Measurements from ENCODE around the gene SPARC.

The SPARC gene

DNA sequence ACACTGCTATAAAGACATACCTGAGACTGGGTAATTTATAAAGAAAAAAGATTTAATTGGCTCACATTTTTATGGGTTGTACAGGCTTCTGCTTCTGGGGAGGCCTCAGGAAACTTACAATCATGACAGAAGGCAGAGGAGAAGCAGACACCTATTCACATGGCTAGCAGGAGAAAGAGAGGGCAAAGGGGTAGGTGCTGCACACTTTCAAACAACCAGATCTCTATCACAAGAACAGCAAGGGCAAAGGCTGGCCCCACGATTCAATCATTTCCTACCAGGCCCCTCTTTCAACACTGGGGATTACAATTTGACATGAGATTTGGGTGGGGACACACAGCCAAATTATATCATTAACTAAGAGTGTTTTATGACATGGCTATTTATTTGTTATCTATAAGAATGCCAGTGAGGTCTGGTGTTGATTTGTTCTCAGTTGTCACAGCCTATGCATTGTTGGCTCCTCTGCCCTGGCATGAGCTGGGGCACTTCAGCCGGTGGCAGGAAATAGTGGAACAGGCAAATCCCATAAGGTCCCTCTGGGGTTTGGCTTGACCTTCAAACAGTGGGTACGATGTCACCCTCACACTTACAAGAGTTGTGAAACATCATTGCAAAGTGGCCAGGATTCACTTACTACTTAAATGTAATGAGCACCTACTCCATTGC, 44.1 kb downstream of the SPARC start:
- Histone ChIP-seq H3K4me1 (ENCODE audit: control extremely low read depth in 1 of 4, control insufficient read depth in 4 of 4, insufficient read depth in 4 of 4, low read length in 3 of 4) (peaks cover 0 to 11% (median 6%) of the 10 kb centered on the region in 4 experiments), H3K4me3 (ENCODE audit: control insufficient read depth in 1 of 7, extremely low read depth in 1 of 7, insufficient read depth in 4 of 7, low read depth in 2 of 7, low read length in 6 of 7) (no peak overlapping the region), H3K27me3 (replicated peaks in 2 of 5; ENCODE audit: control insufficient read depth in 4 of 5, insufficient read depth in 5 of 5, low read length in 4 of 5) (no peaks in the 10 kb centered on the region), H3K27ac (ENCODE audit: insufficient read depth in 1 of 2, low read depth in 1 of 2, low read length in 2 of 2, poor library complexity in 1 of 2, severe bottlenecking in 2 of 2) (no peak overlapping the region), H3K36me3 (ENCODE audit: control insufficient read depth in 4 of 4, insufficient read depth in 4 of 4, low read length in 3 of 4) (no peaks in the 10 kb centered on the region), H3K9me3 (ENCODE audit: control extremely low read depth in 1 of 5, control insufficient read depth in 4 of 5, insufficient read depth in 2 of 5, low read depth in 1 of 5, low read length in 4 of 5) (no peaks in the 10 kb centered on the region)
- WGBS (ENCODE audit: insufficient coverage) = 94% methylated on average over 2 of the region's 3 CpGs
- ChIA-PET POLR2A (no interaction called here), CTCF (no interaction called here)
- no peak for DNase-seq

DNA sequence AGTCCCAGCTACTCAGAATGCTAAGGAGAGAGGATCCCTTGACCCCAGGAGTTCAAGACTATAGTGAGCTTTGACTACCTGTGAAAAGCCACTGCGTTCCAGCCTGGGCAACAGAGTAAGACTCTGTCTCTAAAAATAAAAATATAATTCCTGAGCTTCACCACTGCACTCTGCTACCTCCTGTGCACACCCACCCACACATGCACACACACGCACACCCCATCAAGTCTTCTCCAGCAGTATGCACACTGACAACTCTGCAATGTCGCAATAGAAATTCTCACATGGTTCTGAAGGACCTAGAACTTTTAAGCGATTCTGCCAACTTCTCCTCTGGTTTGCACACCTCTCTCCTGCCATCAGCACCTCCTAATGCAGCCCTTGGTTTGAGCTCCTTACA, 48.1 kb downstream of the SPARC start:
- no peaks in the 10 kb centered on the region for H3K9me3 ChIP-seq (ENCODE audit: control extremely low read depth in 1 of 5, control insufficient read depth in 4 of 5, insufficient read depth in 2 of 5, low read depth in 1 of 5, low read length in 4 of 5)
- H3K27me3 ChIP-seq (replicated peaks in 2 of 5; ENCODE audit: control insufficient read depth in 4 of 5, insufficient read depth in 5 of 5, low read length in 4 of 5) = no peaks in the 10 kb centered on the region
- H3K4me1 ChIP-seq (ENCODE audit: control extremely low read depth in 1 of 4, control insufficient read depth in 4 of 4, insufficient read depth in 4 of 4, low read length in 3 of 4) = peaks cover 0 to 11% (median 6%) of the 10 kb centered on the region in 4 experiments
- no peak for DNase-seq
- CTCF ChIA-PET = interaction anchor here (0.8 to 2.1 kb wide), 5 partner anchors 7 to 209 kb away, joined by 3 to 9 read pairs (median 3); no protein-coding TSS in a partner anchor
- H3K36me3 ChIP-seq (ENCODE audit: control insufficient read depth in 4 of 4, insufficient read depth in 4 of 4, low read length in 3 of 4) = no peaks in the 10 kb centered on the region
- POLR2A ChIA-PET = no interaction called here
- H3K27ac ChIP-seq (ENCODE audit: insufficient read depth in 1 of 2, low read depth in 1 of 2, low read length in 2 of 2, poor library complexity in 1 of 2, severe bottlenecking in 2 of 2) = no peak overlapping the region
- WGBS (ENCODE audit: insufficient coverage) = 75% methylated on average over 4 of the region's 4 CpGs
- H3K4me3 ChIP-seq (ENCODE audit: control insufficient read depth in 1 of 7, extremely low read depth in 1 of 7, insufficient read depth in 4 of 7, low read depth in 2 of 7, low read length in 6 of 7) = no peak overlapping the region

DNA sequence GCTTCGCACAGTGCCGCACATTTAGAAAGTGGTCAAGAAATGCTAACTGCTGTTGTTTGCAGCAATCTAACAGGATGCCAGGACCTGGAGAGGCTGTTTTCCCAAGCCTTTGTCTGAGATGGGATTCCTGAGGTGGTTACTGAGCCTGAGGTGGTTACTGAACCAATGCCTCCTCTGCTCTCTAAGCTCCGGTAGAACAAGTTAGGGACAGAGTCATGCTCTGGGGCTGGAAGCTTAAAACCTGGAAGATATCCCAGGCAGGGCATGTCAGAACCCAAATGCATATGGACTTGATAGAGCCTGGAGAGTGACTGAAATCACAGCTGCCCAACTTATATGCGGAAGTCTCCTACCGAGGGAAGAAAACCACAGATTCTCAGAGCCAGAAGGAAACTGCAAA, 49.0 kb downstream of the SPARC start:
- ChIA-PET CTCF (interaction anchor here (0.6 to 2.1 kb wide), 4 partner anchors 8 to 163 kb away, joined by 3 to 9 read pairs (median 3); no protein-coding TSS in a partner anchor), POLR2A (no interaction called here)
- H3K36me3 ChIP-seq (ENCODE audit: control insufficient read depth in 4 of 4, insufficient read depth in 4 of 4, low read length in 3 of 4) = no peaks in the 10 kb centered on the region
- WGBS (ENCODE audit: insufficient coverage) = 51% methylated on average over 5 of the region's 5 CpGs
- H3K4me1 ChIP-seq (ENCODE audit: control extremely low read depth in 1 of 4, control insufficient read depth in 4 of 4, insufficient read depth in 4 of 4, low read length in 3 of 4) = peaks cover 0 to 11% (median 6%) of the 10 kb centered on the region in 4 experiments
- H3K9me3 ChIP-seq (ENCODE audit: control extremely low read depth in 1 of 5, control insufficient read depth in 4 of 5, insufficient read depth in 2 of 5, low read depth in 1 of 5, low read length in 4 of 5) = no peaks in the 10 kb centered on the region
- DNase-seq = peak in 1 of 3 donors; percentile 28
- H3K27ac ChIP-seq (ENCODE audit: insufficient read depth in 1 of 2, low read depth in 1 of 2, low read length in 2 of 2, poor library complexity in 1 of 2, severe bottlenecking in 2 of 2) = no peak overlapping the region
- no peaks in the 10 kb centered on the region for H3K27me3 ChIP-seq (replicated peaks in 2 of 5; ENCODE audit: control insufficient read depth in 4 of 5, insufficient read depth in 5 of 5, low read length in 4 of 5)
- no peak overlapping the region for H3K4me3 ChIP-seq (ENCODE audit: control insufficient read depth in 1 of 7, extremely low read depth in 1 of 7, insufficient read depth in 4 of 7, low read depth in 2 of 7, low read length in 6 of 7)

DNA sequence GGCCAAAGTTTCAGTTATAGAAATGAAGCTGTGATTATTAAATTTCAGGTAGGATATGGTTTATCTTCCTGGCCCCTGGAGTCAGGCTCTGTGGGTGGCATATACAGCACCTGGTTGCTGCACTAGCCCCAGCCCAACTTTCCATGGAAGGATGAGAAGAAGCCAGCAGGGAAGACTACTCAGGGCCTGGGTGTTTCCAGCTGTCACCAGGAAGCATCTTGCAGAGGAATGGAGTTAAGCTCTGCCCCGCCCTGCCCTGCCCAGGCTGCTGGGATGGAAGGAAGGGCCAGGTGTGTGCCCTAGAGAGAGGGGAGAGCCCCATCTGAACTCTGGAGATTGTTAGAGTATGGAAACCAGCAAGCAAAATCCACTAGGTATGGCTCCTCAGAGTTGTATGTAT, 52.8 kb downstream of the SPARC start:
- no peaks in the 10 kb centered on the region for H3K9me3 ChIP-seq (ENCODE audit: control extremely low read depth in 1 of 5, control insufficient read depth in 4 of 5, insufficient read depth in 2 of 5, low read depth in 1 of 5, low read length in 4 of 5)
- no peak for DNase-seq
- no peak overlapping the region for H3K27ac ChIP-seq (ENCODE audit: insufficient read depth in 1 of 2, low read depth in 1 of 2, low read length in 2 of 2, poor library complexity in 1 of 2, severe bottlenecking in 2 of 2)
- no peaks in the 10 kb centered on the region for H3K36me3 ChIP-seq (ENCODE audit: control insufficient read depth in 4 of 4, insufficient read depth in 4 of 4, low read length in 3 of 4)
- ChIA-PET POLR2A (no interaction called here), CTCF (interaction anchor here (1.2 to 2.6 kb wide), 2 partner anchors 12 to 18 kb away, joined by 4 to 8 read pairs; no protein-coding TSS in a partner anchor)
- H3K4me1 ChIP-seq (ENCODE audit: control extremely low read depth in 1 of 4, control insufficient read depth in 4 of 4, insufficient read depth in 4 of 4, low read length in 3 of 4) = no peaks in the 10 kb centered on the region
- no peak overlapping the region for H3K4me3 ChIP-seq (ENCODE audit: control insufficient read depth in 1 of 7, extremely low read depth in 1 of 7, insufficient read depth in 4 of 7, low read depth in 2 of 7, low read length in 6 of 7)
- no peaks in the 10 kb centered on the region for H3K27me3 ChIP-seq (replicated peaks in 2 of 5; ENCODE audit: control insufficient read depth in 4 of 5, insufficient read depth in 5 of 5, low read length in 4 of 5)
- 100% methylated on average over 1 of the region's 1 CpG for WGBS (ENCODE audit: insufficient coverage)

DNA sequence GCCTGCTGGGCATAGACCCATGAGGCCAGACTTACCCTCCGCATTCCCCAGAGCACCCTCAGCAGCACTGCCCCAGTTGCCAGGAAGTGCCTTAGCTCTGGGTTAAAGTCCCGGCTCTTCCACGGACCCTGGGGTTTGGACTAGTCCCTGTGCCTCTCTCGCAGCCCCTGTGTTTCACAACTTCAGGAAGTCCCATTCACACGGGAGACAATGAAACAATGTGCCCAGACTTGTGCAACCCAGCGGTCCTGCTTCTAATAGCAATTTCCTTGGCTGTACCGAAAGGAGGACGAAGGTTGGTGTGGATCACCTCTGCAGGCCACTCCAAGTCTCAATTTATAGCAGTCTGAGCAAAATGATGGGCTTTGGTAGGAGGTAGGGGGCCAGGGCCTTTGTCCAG, 53.8 kb downstream of the SPARC start:
- DNase-seq = no peak
- no peak overlapping the region for H3K27ac ChIP-seq (ENCODE audit: insufficient read depth in 1 of 2, low read depth in 1 of 2, low read length in 2 of 2, poor library complexity in 1 of 2, severe bottlenecking in 2 of 2)
- no peaks in the 10 kb centered on the region for H3K4me1 ChIP-seq (ENCODE audit: control extremely low read depth in 1 of 4, control insufficient read depth in 4 of 4, insufficient read depth in 4 of 4, low read length in 3 of 4)
- WGBS (ENCODE audit: insufficient coverage) = 99% methylated on average over 7 of the region's 8 CpGs
- H3K4me3 ChIP-seq (ENCODE audit: control insufficient read depth in 1 of 7, extremely low read depth in 1 of 7, insufficient read depth in 4 of 7, low read depth in 2 of 7, low read length in 6 of 7) = no peak overlapping the region
- H3K9me3 ChIP-seq (ENCODE audit: control extremely low read depth in 1 of 5, control insufficient read depth in 4 of 5, insufficient read depth in 2 of 5, low read depth in 1 of 5, low read length in 4 of 5) = no peaks in the 10 kb centered on the region
- CTCF ChIA-PET = interaction anchor here (2.6 kb wide), 1 partner anchor 19 kb away, joined by 8 read pairs; no protein-coding TSS in a partner anchor
- H3K27me3 ChIP-seq (replicated peaks in 2 of 5; ENCODE audit: control insufficient read depth in 4 of 5, insufficient read depth in 5 of 5, low read length in 4 of 5) = no peaks in the 10 kb centered on the region
- POLR2A ChIA-PET = no interaction called here
- no peaks in the 10 kb centered on the region for H3K36me3 ChIP-seq (ENCODE audit: control insufficient read depth in 4 of 4, insufficient read depth in 4 of 4, low read length in 3 of 4)

DNA sequence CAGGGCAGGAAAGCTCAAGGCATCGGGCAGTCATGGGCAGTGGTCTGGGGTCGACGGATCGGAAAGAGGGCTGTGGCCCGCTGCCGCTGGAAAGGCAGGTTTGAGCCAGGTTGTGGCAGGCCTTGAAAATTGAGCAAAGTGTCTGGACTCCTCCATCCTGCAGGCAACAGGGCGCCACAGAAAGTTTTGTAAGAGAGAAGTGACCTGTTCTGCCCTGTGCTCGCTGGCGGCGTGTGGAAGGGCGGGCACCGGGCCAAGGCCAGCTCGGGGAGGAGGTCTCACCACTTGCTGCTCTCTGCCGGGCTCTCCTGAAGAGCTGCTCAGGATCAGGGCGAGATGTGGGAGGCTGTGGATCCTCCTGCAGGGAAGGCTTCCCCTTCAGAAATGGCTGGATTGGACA, 54.2 kb downstream of the SPARC start:
- no peak for DNase-seq
- ChIA-PET CTCF (no interaction called here), POLR2A (no interaction called here)
- H3K9me3 ChIP-seq (ENCODE audit: control extremely low read depth in 1 of 5, control insufficient read depth in 4 of 5, insufficient read depth in 2 of 5, low read depth in 1 of 5, low read length in 4 of 5) = no peaks in the 10 kb centered on the region
- H3K4me3 ChIP-seq (ENCODE audit: control insufficient read depth in 1 of 7, extremely low read depth in 1 of 7, insufficient read depth in 4 of 7, low read depth in 2 of 7, low read length in 6 of 7) = no peak overlapping the region
- H3K36me3 ChIP-seq (ENCODE audit: control insufficient read depth in 4 of 4, insufficient read depth in 4 of 4, low read length in 3 of 4) = no peaks in the 10 kb centered on the region
- WGBS (ENCODE audit: insufficient coverage) = 92% methylated on average over 10 of the region's 15 CpGs
- no peaks in the 10 kb centered on the region for H3K4me1 ChIP-seq (ENCODE audit: control extremely low read depth in 1 of 4, control insufficient read depth in 4 of 4, insufficient read depth in 4 of 4, low read length in 3 of 4)
- no peak overlapping the region for H3K27ac ChIP-seq (ENCODE audit: insufficient read depth in 1 of 2, low read depth in 1 of 2, low read length in 2 of 2, poor library complexity in 1 of 2, severe bottlenecking in 2 of 2)
- H3K27me3 ChIP-seq (replicated peaks in 2 of 5; ENCODE audit: control insufficient read depth in 4 of 5, insufficient read depth in 5 of 5, low read length in 4 of 5) = no peaks in the 10 kb centered on the region

DNA sequence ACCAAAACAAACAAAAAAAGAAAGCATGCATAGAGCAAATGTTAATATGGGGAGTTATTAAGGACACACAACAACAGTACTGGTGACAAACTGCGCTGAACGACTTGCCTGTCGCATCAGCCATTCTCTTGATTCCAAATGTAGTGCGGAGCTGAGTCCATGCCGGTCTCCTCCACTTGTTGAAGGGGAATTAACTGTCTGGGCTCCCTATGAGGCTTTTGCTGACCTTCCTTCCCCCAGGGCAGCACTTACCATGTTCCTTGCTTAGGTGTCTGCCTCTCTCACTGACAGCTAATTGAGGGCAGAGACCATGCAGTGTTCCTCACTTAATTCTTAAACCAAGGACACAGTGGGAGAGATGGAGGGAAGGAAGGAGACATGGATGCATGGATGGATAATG, 54.8 kb downstream of the SPARC start:
- DNase-seq = no peak
- no peaks in the 10 kb centered on the region for H3K36me3 ChIP-seq (ENCODE audit: control insufficient read depth in 4 of 4, insufficient read depth in 4 of 4, low read length in 3 of 4)
- H3K4me1 ChIP-seq (ENCODE audit: control extremely low read depth in 1 of 4, control insufficient read depth in 4 of 4, insufficient read depth in 4 of 4, low read length in 3 of 4) = no peaks in the 10 kb centered on the region
- no peaks in the 10 kb centered on the region for H3K9me3 ChIP-seq (ENCODE audit: control extremely low read depth in 1 of 5, control insufficient read depth in 4 of 5, insufficient read depth in 2 of 5, low read depth in 1 of 5, low read length in 4 of 5)
- 98% methylated on average over 5 of the region's 5 CpGs for WGBS (ENCODE audit: insufficient coverage)
- H3K27ac ChIP-seq (ENCODE audit: insufficient read depth in 1 of 2, low read depth in 1 of 2, low read length in 2 of 2, poor library complexity in 1 of 2, severe bottlenecking in 2 of 2) = no peak overlapping the region
- CTCF ChIA-PET = no interaction called here
- H3K4me3 ChIP-seq (ENCODE audit: control insufficient read depth in 1 of 7, extremely low read depth in 1 of 7, insufficient read depth in 4 of 7, low read depth in 2 of 7, low read length in 6 of 7) = no peak overlapping the region
- H3K27me3 ChIP-seq (replicated peaks in 2 of 5; ENCODE audit: control insufficient read depth in 4 of 5, insufficient read depth in 5 of 5, low read length in 4 of 5) = no peaks in the 10 kb centered on the region
- POLR2A ChIA-PET = no interaction called here

All from common myeloid progenitor, CD34-positive (primary cell).